ENCODE results near the gene HCRTR1. TPM values are rescaled to one million over a fixed set of nuclear protein-coding genes. Genes with fewer than 3 reads are reported as not detected.

The HCRTR1 gene
- total RNA-seq, 6 donors from 2014 or later: 2.1 TPM; not detected in 5

DNA sequence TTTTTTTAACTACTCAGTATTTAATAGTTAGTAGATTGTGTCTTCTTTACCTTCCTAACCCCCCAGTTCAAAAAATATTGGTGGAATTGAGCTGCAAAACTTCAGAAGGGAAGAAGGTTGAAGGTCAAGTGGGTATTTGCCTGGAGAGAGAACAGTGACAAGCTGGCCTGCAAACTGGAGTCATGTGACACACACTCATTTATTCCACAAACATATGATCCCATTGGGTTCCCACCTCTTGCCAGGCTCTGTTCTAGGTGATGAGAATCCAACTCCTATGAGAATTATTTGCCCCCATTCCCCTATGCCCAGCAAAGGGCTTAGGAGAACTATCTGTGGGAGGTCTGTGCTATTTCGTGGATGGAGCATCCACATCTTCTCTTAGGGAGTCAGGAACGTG is 30.7 kb downstream of the HCRTR1 start:
- H3K27ac ChIP-seq: no peak overlapping the region
- H3K27me3 ChIP-seq: no peaks in the 10 kb centered on the region
- no peak for DNase-seq
- no peaks in the 10 kb centered on the region for H3K9me3 ChIP-seq
- 65 to 74% methylated on average over 2 of the region's 2 CpGs for WGBS, 2 donors
- H3K36me3 ChIP-seq: no peaks in the 10 kb centered on the region
- TF ChIP-seq EP300 (IDR thresholded peaks at IDR 0.05) (no peak), CTCF (IDR thresholded peaks at IDR 0.05) (no peak)
- no peak overlapping the region for H3K4me3 ChIP-seq
- ATAC-seq (ENCODE audit: low FRiP score in 2 of 2): no peak
- peaks cover 14 to 17% (median 15%) of the 10 kb centered on the region in 4 donors for H3K4me1 ChIP-seq

DNA sequence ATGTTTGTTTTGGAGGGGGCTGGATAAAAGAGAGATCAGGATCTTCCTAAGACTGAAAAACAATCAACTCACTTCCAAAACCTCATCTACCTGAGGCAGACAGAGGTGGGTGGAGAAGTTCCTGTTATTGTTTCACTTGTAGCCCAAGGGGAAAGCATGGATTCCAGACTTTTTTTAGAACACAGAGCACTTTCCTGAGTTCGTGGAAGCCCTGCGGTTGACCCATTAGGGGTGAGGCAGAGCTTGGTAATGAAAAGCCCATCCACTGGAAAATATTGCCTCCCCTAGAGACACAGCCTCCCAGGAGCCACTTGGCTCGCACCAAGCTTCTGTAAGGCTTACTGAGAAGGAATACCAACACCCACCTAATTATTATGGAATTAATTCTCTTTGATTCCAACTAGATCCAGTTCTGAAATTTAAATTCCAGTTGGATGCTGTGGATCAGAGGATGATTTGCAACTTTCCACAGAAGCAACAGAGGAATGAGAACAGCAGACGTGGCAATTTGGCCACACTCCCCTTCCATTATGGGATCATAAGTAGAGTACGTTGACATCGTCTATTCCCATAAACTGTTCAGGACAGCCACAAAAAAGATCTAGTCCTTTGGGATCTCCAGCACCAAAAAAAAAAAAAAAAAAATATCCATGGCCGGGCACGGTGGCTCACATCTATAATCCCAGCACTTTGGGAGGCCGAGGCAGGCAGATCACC is 31.3 kb downstream of the HCRTR1 start:
- Histone ChIP-seq H3K27me3 (no peaks in the 10 kb centered on the region), H3K4me3 (no peak overlapping the region), H3K27ac (no peak overlapping the region), H3K36me3 (no peaks in the 10 kb centered on the region), H3K9me3 (no peaks in the 10 kb centered on the region), H3K4me1 (peaks cover 8 to 11% (median 9%) of the 10 kb centered on the region in 4 donors)
- WGBS, 2 donors: 74 to 82% methylated on average over 9 of the region's 9 CpGs
- TF ChIP-seq EP300 (IDR thresholded peaks at IDR 0.05): no peak
- no peak for TF ChIP-seq POLR2AphosphoS5 (IDR thresholded peaks at IDR 0.05)
- no peak for TF ChIP-seq POLR2A (IDR thresholded peaks at IDR 0.05)
- TF ChIP-seq CTCF (IDR thresholded peaks at IDR 0.05): no peak
- DNase-seq (no peak), ATAC-seq (ENCODE audit: low FRiP score in 2 of 2) (no peak)

DNA sequence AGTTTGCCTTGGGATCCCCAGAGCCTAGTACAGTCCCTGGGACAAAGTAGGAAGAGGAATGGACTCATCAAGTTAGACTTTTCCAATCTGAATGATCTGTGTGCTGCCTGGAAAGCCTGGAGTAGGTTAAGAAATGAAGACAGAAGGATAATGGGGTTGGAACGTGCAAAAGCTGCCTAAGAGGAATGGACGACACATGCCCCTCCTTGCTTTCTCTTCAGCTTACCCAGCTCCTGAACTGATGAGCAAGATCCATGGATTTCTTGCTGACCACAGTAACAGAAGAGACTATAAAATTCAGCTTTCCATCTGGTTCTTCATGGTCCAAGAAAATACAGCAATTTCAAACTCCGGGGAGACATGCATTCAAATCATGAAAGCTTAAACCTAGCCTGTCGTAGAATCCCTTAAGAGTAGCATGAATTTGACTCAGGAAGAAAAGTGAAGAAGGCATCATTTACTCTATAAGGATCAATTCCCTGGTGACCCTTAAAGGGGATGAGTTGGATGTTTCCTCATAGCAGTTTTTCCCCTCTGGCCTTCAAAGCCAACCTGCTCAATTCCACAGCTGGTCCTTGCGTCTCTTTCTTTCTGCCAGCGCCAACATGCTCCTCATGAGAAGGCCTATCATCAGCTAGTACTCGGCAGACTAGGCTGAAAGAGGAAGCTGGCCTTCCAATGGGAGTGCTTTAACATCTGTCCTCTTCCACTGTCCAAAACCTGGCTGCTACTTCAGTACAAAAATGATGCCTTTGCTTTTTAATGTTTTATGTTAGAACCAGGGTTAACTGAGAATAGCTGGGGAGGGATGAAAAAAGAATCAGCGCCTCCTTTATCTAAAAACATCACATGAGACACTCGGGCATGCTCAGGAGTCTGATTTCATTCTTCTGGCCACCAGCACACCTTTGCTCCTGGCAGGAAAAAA is 32.9 kb downstream of the HCRTR1 start:
- Histone ChIP-seq H3K36me3 (no peaks in the 10 kb centered on the region), H3K27ac (no peak overlapping the region), H3K27me3 (no peaks in the 10 kb centered on the region), H3K4me3 (no peak overlapping the region), H3K4me1 (peaks cover 4 to 5% (median 5%) of the 10 kb centered on the region in 4 donors), H3K9me3 (no peaks in the 10 kb centered on the region)
- WGBS, 2 donors: 77 to 81% methylated on average over 9 of the region's 9 CpGs
- no peak for DNase-seq
- TF ChIP-seq CTCF (IDR thresholded peaks at IDR 0.05) (no peak), POLR2AphosphoS5 (IDR thresholded peaks at IDR 0.05) (no peak), POLR2A (IDR thresholded peaks at IDR 0.05) (no peak), EP300 (IDR thresholded peaks at IDR 0.05) (no peak)
- ATAC-seq (ENCODE audit: low FRiP score in 2 of 2): no peak

DNA sequence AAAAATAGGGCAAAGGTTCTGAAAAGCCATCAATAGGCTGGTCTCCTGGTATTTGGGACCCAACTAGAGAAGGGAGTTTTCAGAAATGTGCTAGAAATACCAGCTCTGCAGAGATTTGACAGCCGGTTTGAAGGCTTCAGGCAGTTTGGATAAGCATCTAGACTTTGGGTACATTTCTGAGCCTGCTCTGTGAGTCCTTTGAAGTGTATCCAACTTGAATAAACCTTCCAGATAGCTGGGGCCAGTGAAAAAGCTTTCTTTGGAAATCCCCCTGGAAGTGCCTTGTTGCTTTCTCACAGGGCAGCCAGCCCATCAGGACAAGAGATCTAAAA is 33.6 kb downstream of the HCRTR1 start:
- Histone ChIP-seq H3K4me1 (no peaks in the 10 kb centered on the region), H3K9me3 (no peaks in the 10 kb centered on the region), H3K27ac (no peak overlapping the region), H3K4me3 (no peak overlapping the region), H3K36me3 (no peaks in the 10 kb centered on the region), H3K27me3 (no peaks in the 10 kb centered on the region)
- DNase-seq: no peak
- no peak for TF ChIP-seq POLR2A (IDR thresholded peaks at IDR 0.05)
- no peak for TF ChIP-seq POLR2AphosphoS5 (IDR thresholded peaks at IDR 0.05)
- no peak for TF ChIP-seq CTCF (IDR thresholded peaks at IDR 0.05)
- TF ChIP-seq EP300 (IDR thresholded peaks at IDR 0.05): no peak
- WGBS, 2 donors: 13 to 37% methylated on average over 1 of the region's 1 CpG
- ATAC-seq (ENCODE audit: low FRiP score in 2 of 2): no peak

All from upper lobe of left lung (tissue), 6 donors.